GM18951 (cell line): Measurements from ENCODE around the gene HMGCLL1.

ENCODE experiments used
- POLR2A ChIP-seq: IDR thresholded peaks from 4 replicates; pipeline ENCODE4 v1.6.1; 2011; ENCODE audit warnings: mild to moderate bottlenecking; ENCODE audit not compliant: insufficient read length, insufficient read depth; ENCODE audit errors: extremely low read depth
- in situ Hi-C: fragments of 300-500 bp; cut with MboI; formaldehyde crosslinking; loops from one replicate; pipeline ENCODE4 v1.12.0; 2022; ENCODE audit warnings: low sequenced_read_pairs, mixed read lengths, inconsistent platforms; ENCODE audit not compliant: unreplicated experiment

Gene HMGCLL1

GRCh38 chr6:55566036-55566710, 12.8 kb downstream of the HMGCLL1 start:
- in situ Hi-C loops = no loop called here

GRCh38 chr6:55562318-55562717, 16.7 kb downstream of the HMGCLL1 start:
- TF ChIP-seq POLR2A = no peak
- in situ Hi-C loops = no loop called here

More at GRCh38 chr6:55566036-55566710, 12.8 kb downstream of the HMGCLL1 start:
- TF ChIP-seq POLR2A = no peak

DNA sequence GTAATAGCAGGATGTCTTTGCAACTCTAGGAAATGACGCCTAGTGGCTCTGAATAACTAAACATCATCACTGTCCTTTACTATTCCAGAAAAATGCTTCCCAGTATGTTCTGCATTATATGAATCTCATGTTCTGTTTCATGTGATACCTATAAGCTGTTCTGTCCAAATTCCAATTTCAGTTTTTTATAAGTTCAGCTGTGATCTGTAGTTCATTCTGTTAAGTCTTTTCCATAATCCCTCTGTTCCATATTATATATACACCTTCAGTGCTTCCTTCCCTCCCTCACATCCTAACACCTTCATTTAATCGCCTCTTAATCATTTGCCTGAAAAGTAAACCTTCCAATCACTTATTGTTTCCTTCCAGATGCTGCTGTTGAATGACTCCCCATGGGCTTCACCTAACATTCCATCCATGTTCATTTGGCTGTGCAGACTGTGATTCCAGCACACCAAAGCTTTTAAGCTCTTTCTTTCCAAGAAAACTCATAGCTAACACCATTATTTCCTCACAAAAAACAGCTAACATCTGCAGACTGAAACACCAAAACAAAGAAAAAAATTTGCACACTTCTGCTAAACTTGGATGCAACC, 18.6 kb downstream of the HMGCLL1 start:
- no peak for TF ChIP-seq POLR2A
- in situ Hi-C loops = no loop called here

DNA sequence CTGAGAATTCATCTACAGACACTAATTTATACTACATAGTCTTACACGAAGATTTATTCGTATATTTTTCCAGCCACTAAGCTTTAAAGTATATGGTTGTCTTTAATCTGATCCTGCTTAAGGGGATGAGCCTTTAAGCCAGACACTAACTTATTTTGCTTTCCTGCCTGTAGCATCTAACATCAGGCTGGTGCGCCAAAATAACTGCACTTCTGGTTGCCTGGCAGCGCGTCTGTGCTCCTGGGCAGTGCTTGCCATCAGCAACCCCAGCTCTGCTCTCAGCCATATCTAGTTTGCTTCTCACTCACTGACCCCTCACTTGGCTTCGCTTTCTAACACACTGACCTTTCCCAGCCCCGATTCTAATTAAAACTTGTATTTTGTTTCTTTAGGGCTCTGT, 21.8 kb downstream of the HMGCLL1 start:
- in situ Hi-C loops = no loop called here
- TF ChIP-seq POLR2A = no peak

- TF ChIP-seq POLR2A = no peak
- in situ Hi-C loops = no loop called here
Observed at GRCh38 chr6:55545791-55546190, 33.2 kb downstream of the HMGCLL1 start.

- in situ Hi-C loops = no loop called here
- no peak for TF ChIP-seq POLR2A
Observed at GRCh38 chr6:55543633-55544309, 35.2 kb downstream of the HMGCLL1 start.

- no peak for TF ChIP-seq POLR2A
- in situ Hi-C loops = no loop called here
Observed at GRCh38 chr6:55541024-55541423, 38.0 kb downstream of the HMGCLL1 start.

DNA sequence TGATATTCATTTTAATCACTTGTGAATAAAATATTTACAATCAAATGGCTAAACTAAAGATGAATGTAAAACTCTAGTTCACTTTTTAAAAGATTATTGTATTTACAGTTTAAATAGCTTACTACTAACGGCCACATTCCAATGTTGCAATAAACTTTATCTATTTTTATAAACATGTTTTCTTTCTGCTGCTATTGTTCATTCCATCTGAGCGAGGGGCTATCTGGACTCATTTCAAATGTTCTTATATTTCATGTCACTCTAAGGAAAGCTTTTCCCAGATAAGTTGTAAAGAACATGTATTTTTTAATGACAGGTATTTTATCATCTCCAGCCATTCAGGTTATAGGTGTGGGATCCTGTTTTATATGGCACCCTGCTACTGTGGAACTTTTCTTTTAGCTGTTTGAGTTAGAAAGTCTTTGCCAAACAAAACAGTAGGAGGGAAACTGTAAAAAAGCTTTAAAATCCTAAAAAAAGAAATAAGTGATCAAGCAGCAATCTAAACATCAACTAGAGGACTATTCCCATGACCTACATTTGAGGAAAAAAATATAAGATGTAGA, 42.5 kb downstream of the HMGCLL1 start:
- TF ChIP-seq POLR2A = no peak
- in situ Hi-C loops = no loop called here

DNA sequence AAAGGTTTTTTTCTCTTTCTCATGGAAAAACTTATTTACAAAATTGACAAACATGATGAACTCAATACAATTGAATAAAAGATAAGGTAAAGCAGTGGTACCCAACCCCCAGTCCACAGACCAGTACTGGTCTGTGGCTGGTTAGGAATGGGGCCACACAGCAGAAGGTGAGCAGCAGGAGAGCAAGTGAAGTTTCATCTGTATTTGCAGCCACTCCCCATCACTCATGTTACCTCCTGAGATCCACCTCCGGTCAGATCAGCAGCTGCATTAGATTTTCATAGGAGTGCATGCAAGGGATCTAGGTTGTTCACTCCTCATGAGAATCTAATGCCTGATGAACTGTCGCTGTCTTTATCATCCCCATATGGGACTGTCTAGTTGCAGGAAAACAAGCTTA, 47.5 kb downstream of the HMGCLL1 start:
- in situ Hi-C loops = no loop called here

DNA sequence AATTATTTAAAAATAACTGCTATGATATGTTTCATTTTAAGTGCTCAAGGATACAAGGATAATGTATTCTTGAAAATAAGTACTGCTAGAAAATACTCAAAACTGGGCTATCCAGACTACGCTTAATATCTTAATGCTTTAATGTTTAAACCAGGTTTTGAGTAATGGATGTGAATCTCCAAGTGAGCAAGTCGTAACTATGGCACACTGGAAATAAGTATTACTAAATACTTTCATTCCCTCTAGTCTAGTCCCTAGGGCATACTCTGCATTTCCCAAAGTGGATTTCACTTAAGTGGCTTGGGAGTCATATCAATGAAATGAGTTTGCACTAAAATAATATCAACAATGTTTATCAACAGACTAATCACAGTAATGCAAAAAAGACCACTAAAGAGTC, 48.1 kb downstream of the HMGCLL1 start:
- in situ Hi-C loops = no loop called here
- TF ChIP-seq POLR2A = no peak

More for the DNA sequence above, 47.5 kb downstream of the HMGCLL1 start:
- no peak for TF ChIP-seq POLR2A

- in situ Hi-C loops = no loop called here
- no peak for TF ChIP-seq POLR2A
Observed at GRCh38 chr6:55528624-55529023, 50.4 kb downstream of the HMGCLL1 start.

- no peak for TF ChIP-seq POLR2A
- in situ Hi-C loops = no loop called here
Observed at GRCh38 chr6:55524441-55524840, 54.6 kb downstream of the HMGCLL1 start.

- in situ Hi-C loops = no loop called here
- TF ChIP-seq POLR2A = no peak
Observed at GRCh38 chr6:55518529-55519060, 60.4 kb downstream of the HMGCLL1 start.

- no peak for TF ChIP-seq POLR2A
- in situ Hi-C loops = no loop called here
Observed at GRCh38 chr6:55516736-55517135, 62.3 kb downstream of the HMGCLL1 start.

GRCh38 chr6:55512904-55513303, 66.1 kb downstream of the HMGCLL1 start:
- in situ Hi-C loops = no loop called here

More at GRCh38 chr6:55512904-55513303, 66.1 kb downstream of the HMGCLL1 start:
- no peak for TF ChIP-seq POLR2A
